Psoas muscle (tissue), 8 donors: ENCODE data around the gene SGMS1. TPM values are rescaled to one million over a fixed set of nuclear protein-coding genes. Genes with fewer than 3 reads are reported as not detected.
A peak's percentile ranks its signal among the peaks of the same experiment; 100 is the strongest.

Experiments used
- ATAC-seq, 4 donors: fragments of 200-7000 bp; cut with Tn5 transposase; one replicate each; pipeline ENCODE4 v1.9.1; 2020; ENCODE audit warnings: moderate library complexity in 3 of 4, mild to moderate bottlenecking in 2 of 4
- DNase-seq, 2 donors: peaks; one replicate each; pipeline ENCODE4 v3.0.0-alpha.2; 2020
- H3K27ac ChIP-seq: fragments of 200-600 bp; one replicate; pipeline ENCODE4 v1.8.0; 2022
- H3K27me3 ChIP-seq, 3 donors: fragments of 200-600 bp in 1 of 3; one replicate each; pipeline versions ENCODE4 v1.6.1 to v1.8.0; 2013 to 2022; ENCODE audit warnings: low read length in 2 of 3, mild to moderate bottlenecking in 2 of 3, moderate library complexity in 1 of 3; ENCODE audit not compliant: insufficient read depth in 3 of 3
- H3K36me3 ChIP-seq, 2 donors: fragments of 200-600 bp in 1 of 2; one replicate each; pipeline versions ENCODE4 v1.6.1 to v1.8.0; 2013 to 2022; ENCODE audit warnings: low read depth in 1 of 2, mild to moderate bottlenecking in 1 of 2, moderate library complexity in 1 of 2; ENCODE audit not compliant: insufficient read depth in 1 of 2
- H3K4me1 ChIP-seq: fragments of 200-600 bp; one replicate; pipeline ENCODE4 v1.8.0; 2022
- H3K4me3 ChIP-seq: fragments of 200-600 bp; one replicate; pipeline ENCODE4 v1.8.0; 2022; ENCODE audit warnings: mild to moderate bottlenecking
- H3K9me3 ChIP-seq: fragments of 200-600 bp; one replicate; pipeline ENCODE4 v1.8.0; 2022
- WGBS, 3 donors: extraction: QIAGEN DNeasy Blood & Tissue Kit; methylation state at CpG; one replicate each; pipeline versions ENCODE4 v1.1.6 to v1.1.7; 2013; 5-methylcytosine and 5-hydroxymethylcytosine counted together
- intact Hi-C, 2 donors: fragments of 100-400 bp; cut with DNase I; formaldehyde crosslinking; loops; one replicate each; pipeline versions ENCODE4 v1.11.0 to v1.14.2; 2022
- polyA plus RNA-seq, 3 donors: library from polyadenylated mRNA; stranded (reverse); fragments of 200-250 nt; gene quantifications; one replicate each; pipeline ENCODE4 v1.2.3, GENCODE V29; 2013
- total RNA-seq, 4 donors: library from RNA; stranded (reverse); fragmentation: NEBNext Ultra II Directional in 2 of 4; extraction: Animal tissue kit (Norgen Biotek cat#: 25700) in 2 of 4; gene quantifications; one replicate each; pipeline versions ENCODE4 v1.2.1 to v1.2.4, GENCODE V29; 2021 to 2023
- TF ChIP-seq, protein P1 (sequence below): fragments of 200-600 bp; IDR thresholded peaks from one replicate; pipeline ENCODE4 v1.8.0; 2022; ENCODE audit warnings: antibody characterized with exemption
- donor health status: healthy with polysubstance abuse.
- donor health status: DM: no; HTN: no; CAD: no; lungs with moderate emphysema.
- donor health status: Bipolar disorder and iron deficiency.
- donor health status: healthy.
- donor health status: DM: yes; HTN: yes; CAD: no.
- donor health status: DM: no; HTN: no; CAD: no.
- donor health status: DM: no; HTN: no; CAD: no.
- donor health status: DM: yes; HTN: yes; CAD: no.

The SGMS1 gene
- total and polyA plus RNA-seq, 7 donors: 6.2 to 16.7 (median 11.3) TPM

- H3K9me3 ChIP-seq: no peaks in the 10 kb centered on the region
- no peaks in the 10 kb centered on the region for H3K36me3 ChIP-seq
- DNase-seq (no peak), ATAC-seq (no peak)
- no peak overlapping the region for H3K4me3 ChIP-seq
- H3K4me1 ChIP-seq: peaks cover 69% of the 10 kb centered on the region
- peak overlapping the region; percentile 58 for H3K27ac ChIP-seq
- TF ChIP-seq, protein P1, sequence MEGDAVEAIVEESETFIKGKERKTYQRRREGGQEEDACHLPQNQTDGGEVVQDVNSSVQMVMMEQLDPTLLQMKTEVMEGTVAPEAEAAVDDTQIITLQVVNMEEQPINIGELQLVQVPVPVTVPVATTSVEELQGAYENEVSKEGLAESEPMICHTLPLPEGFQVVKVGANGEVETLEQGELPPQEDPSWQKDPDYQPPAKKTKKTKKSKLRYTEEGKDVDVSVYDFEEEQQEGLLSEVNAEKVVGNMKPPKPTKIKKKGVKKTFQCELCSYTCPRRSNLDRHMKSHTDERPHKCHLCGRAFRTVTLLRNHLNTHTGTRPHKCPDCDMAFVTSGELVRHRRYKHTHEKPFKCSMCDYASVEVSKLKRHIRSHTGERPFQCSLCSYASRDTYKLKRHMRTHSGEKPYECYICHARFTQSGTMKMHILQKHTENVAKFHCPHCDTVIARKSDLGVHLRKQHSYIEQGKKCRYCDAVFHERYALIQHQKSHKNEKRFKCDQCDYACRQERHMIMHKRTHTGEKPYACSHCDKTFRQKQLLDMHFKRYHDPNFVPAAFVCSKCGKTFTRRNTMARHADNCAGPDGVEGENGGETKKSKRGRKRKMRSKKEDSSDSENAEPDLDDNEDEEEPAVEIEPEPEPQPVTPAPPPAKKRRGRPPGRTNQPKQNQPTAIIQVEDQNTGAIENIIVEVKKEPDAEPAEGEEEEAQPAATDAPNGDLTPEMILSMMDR: no peak
- WGBS, 3 donors: 70 to 75% (median 71%) methylated on average over 9 of the region's 9 CpGs
- intact Hi-C loops: loop anchor here (5.0 kb wide), 1 partner anchor 66 kb away; the partner anchor contains the start of gene SGMS1 (in 2 of the 2)
- no peaks in the 10 kb centered on the region for H3K27me3 ChIP-seq
Measured at GRCh38 chr10:50556237-50557120, 67.3 kb downstream of the SGMS1 start.

DNA sequence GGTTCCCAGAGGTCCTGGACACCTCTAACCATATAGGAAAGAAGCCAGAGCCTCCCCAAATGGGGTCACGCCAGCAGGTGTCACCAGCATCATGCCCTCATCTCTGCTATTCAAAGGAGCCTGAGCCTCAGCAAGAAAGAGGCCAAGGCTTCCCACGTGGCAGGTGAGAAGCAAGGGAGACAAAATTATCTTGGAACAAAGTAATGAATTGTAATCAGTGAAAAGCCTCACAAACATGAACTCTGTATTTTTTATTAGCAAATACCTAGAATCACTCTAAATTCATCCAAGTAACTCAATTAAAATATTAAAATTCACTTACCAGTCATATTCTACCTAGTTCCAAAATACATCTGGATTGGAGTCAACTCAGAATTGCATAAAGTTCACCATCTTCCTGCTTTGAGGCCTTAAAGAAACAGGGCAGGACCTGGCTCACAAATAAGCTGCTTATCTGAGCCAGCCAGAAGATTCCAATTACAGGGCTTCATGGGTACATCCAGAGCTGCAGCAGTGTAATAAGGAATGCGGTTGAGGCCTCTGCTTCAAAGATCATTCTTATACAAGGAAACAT, 68.7 kb downstream of the SGMS1 start:
- Histone ChIP-seq H3K27me3 (no peaks in the 10 kb centered on the region), H3K9me3 (no peaks in the 10 kb centered on the region), H3K36me3 (no peaks in the 10 kb centered on the region), H3K27ac (peak overlapping the region; percentile 58), H3K4me1 (peaks cover 63% of the 10 kb centered on the region), H3K4me3 (no peak overlapping the region)
- 19 to 35% (median 25%) methylated on average over 3 of the region's 3 CpGs for WGBS, 3 donors
- peak; percentile 50 to 82 (median 67) for ATAC-seq
- intact Hi-C loops: loop anchor here (5.0 kb wide), 2 partner anchors 67 to 138 kb away; partner anchors contain the start of gene SGMS1 (in 2 of the 2)
- TF ChIP-seq, protein P1: no peak
- DNase-seq: no peak

- TF ChIP-seq, protein P1: no peak
- ATAC-seq: peak in 3 of 4 donors; percentile 30 to 39 (median 35)
- peak overlapping the region; percentile 58 for H3K27ac ChIP-seq
- intact Hi-C loops: loop anchor here in 1 of 2 donors (5.0 kb wide), 1 partner anchor 137 kb away; no protein-coding TSS in a partner anchor
- no peaks in the 10 kb centered on the region for H3K36me3 ChIP-seq
- no peak for DNase-seq
- no peaks in the 10 kb centered on the region for H3K9me3 ChIP-seq
- peaks cover 68% of the 10 kb centered on the region for H3K4me1 ChIP-seq
- H3K27me3 ChIP-seq: no peaks in the 10 kb centered on the region
- WGBS, 3 donors: 48 to 57% (median 50%) methylated on average over 4 of the region's 4 CpGs
- H3K4me3 ChIP-seq: no peak overlapping the region
Measured at GRCh38 chr10:50554376-50554994, 69.3 kb downstream of the SGMS1 start.

DNA sequence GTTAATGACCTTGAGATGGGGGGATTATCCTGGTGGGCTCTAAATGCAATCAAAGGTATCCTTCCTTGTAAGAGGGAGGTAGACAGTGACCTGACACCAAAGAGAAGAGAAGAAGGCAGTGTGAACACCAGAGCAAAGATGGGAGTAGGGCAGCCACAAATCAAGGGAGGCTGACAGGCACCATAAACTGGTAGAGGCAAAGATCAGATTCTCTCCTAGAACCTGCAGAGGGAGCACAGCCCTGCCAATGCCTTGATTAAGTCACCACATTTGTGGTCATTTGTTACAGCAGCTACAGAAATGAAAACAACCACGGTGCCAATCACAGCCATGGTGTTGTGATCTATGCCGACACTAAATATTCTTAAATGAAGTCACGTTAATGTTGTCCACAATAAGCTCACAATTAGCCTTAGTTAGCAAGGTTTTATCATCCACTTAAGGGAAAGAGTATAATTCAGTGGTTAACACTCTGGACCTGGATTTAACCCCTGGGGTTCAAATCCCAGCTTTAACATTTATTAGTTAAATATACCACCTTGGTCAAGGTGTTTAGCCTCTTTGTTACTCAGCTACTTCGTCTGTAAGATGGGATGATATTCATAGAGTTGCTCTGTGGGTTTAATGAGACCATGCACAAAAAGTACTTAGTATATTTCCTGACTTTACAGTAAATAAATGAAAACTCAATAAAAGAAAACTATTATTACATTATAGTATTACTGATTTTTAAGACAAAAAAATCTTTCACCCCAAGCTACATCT, 70.8 kb downstream of the SGMS1 start:
- H3K4me1 ChIP-seq: peaks cover 57% of the 10 kb centered on the region
- no peaks in the 10 kb centered on the region for H3K9me3 ChIP-seq
- H3K27ac ChIP-seq: no peak overlapping the region
- H3K4me3 ChIP-seq: no peak overlapping the region
- H3K36me3 ChIP-seq: no peaks in the 10 kb centered on the region
- H3K27me3 ChIP-seq: no peaks in the 10 kb centered on the region
- ATAC-seq (peak in 3 of 4 donors; percentile 43 to 57 (median 44)), DNase-seq (no peak)
- WGBS, 3 donors: 48 to 82% (median 59%) methylated on average over 4 of the region's 4 CpGs
- intact Hi-C loops: loop anchor here in 1 of 2 donors (5.0 kb wide), 1 partner anchor 136 kb away; no protein-coding TSS in a partner anchor
- TF ChIP-seq, protein P1: peak; percentile 8
